Choroid plexus epithelial cell (primary cell): ENCODE data around the gene WIZ.

Experiments used
- DNase-seq: peaks from one replicate; pipeline ENCODE4 v3.0.0-alpha.2; 2010; ENCODE audit warnings: low read depth
- H3K4me3 ChIP-seq: 2 replicates; pipeline ENCODE4 v1.5.1; 2011; ENCODE audit warnings: low read depth, mild to moderate bottlenecking, control low read depth, low read length, moderate library complexity
- CTCF ChIP-seq: conservative IDR thresholded peaks from 2 replicates; pipeline ENCODE4 v1.5.1; 2011; ENCODE audit warnings: low read depth, mild to moderate bottlenecking, control low read depth, inconsistent platforms, low read length, moderate library complexity

The WIZ gene

DNA sequence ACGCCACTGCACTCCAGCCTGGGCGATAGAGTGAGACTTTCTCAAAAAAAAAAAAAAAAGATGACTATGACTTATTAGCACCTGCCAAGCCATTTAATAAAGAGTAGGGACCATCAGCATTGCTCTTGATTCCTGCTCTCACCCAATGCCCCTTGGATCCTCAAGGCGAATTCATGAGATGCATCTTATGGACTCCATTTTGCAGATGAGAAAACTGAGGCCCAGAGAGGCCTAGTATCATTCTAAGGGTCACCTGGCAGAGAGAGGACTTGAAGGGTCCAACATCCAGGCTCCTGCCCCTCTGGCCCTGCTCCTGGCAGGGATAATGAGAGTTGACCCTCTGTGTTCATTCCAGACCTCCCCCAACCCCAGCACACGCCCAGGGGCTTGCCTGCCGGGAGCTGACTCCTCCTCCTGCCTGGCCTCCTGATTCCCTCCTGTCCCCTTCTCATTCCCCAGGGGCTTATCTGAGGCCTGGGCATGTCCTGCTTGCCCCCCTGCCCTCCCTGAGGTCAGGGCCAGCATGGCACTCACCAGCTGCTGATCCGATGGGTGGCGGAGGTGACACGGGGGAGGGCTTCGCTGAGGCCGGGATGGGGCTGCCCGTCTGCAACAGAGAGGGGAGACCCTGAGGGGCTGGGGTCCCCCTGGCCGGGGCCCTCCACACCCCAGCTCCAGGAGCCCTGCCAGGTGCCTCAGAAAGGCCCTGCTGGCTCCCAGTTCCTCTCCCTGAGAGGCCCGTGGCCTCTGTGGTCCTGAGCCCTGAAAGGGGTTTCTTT is 7.4 kb downstream of the WIZ start:
- H3K4me3 ChIP-seq: no peak overlapping the region
- TF ChIP-seq CTCF: no peak
- no peak for DNase-seq

GRCh38 chr19:15441317-15441716 is 8.4 kb downstream of the WIZ start:
- DNase-seq: no peak
- no peak overlapping the region for H3K4me3 ChIP-seq

GRCh38 chr19:15439821-15440641 is 9.7 kb downstream of the WIZ start:
- no peak for TF ChIP-seq CTCF
- DNase-seq: no peak
- no peak overlapping the region for H3K4me3 ChIP-seq

More at GRCh38 chr19:15441317-15441716, 8.4 kb downstream of the WIZ start:
- TF ChIP-seq CTCF: no peak

DNA sequence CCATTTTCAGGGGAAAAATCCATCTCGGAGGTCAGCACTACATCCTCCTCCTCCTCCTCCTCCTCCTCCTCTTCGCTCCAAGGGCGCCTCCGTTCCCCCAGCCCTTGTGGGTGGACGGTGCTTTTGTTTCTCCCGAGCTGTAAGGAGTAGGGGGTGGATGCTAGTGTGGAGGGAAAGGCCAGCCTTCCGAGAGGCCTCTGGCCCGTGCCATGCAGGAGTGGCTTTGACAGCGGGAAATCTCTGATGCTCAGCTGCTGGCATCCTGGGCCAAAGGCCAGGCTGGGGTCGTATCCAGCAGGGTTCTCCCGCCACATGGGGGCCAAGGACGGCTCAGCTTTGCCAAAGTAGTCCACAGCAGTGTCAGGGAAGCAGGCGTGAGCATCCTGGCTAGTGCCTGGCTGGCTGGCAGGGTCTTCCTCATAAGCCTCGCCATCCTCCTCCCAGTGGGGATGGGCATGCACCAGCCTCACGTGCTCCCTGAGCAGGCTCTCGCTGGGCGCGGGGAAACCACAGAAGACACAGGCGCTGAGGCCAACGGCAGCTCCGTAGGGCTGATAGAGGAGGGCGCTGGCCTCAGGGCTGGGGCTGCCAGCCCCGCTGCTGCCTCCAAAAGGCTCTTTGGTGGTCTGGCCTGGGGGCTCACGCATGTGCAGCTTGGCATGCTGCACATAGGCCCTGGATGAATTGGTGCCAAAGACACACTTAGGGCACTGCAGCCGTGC is 10.5 kb downstream of the WIZ start:
- no peak overlapping the region for H3K4me3 ChIP-seq
- TF ChIP-seq CTCF: no peak
- DNase-seq: no peak

GRCh38 chr19:15438577-15438976 is 11.2 kb downstream of the WIZ start:
- TF ChIP-seq CTCF: no peak
- DNase-seq: no peak

GRCh38 chr19:15438124-15438496 is 11.6 kb downstream of the WIZ start:
- DNase-seq: no peak
- no peak for TF ChIP-seq CTCF
- no peak overlapping the region for H3K4me3 ChIP-seq

More at GRCh38 chr19:15438577-15438976, 11.2 kb downstream of the WIZ start:
- no peak overlapping the region for H3K4me3 ChIP-seq
